Stimulated activated effector memory CD8-positive, alpha-beta T cell treated with anti-CD3 and anti-CD28 coated beads, Interleukin-12 subunit alpha, Interleukin-12 subunit beta, amount 100 ng/mL, for 72 hours (primary cell): ENCODE data around the gene WFIKKN1.

Source experiments
- ATAC-seq: fragments of 150-1000 bp; cut with Tn5 transposase; 2 replicates; pipeline ENCODE4 v1.10.0; 2021
- DNase-seq, 2 donors: peaks; one replicate each; pipeline ENCODE4 v3.0.0; 2021 to 2022; ENCODE audit warnings: low spot score in 2 of 2
- H3K27ac Mint-ChIP-seq: one replicate; pipeline ENCODE4 v1.8.0; 2022; ENCODE audit warnings: mild to moderate bottlenecking, mixed read lengths
- H3K36me3 Mint-ChIP-seq: one replicate; pipeline ENCODE4 v1.8.0; 2022; ENCODE audit warnings: mild to moderate bottlenecking, mixed read lengths
- H3K4me1 Mint-ChIP-seq: one replicate; pipeline ENCODE4 v1.8.0; 2022; ENCODE audit warnings: mixed read lengths
- H3K4me3 Mint-ChIP-seq: one replicate; pipeline ENCODE4 v1.8.0; 2022; ENCODE audit warnings: mild to moderate bottlenecking, mixed read lengths
- H3K9me3 Mint-ChIP-seq: one replicate; pipeline ENCODE4 v1.8.0; 2022; ENCODE audit warnings: mixed read lengths

The WFIKKN1 gene

GRCh38 chr16:635573-636205 is 4.9 kb downstream of the WFIKKN1 start:
- DNase-seq = peak in 1 of 2 donors; percentile 69
- peak overlapping the region; percentile 92 for H3K4me3 Mint-ChIP-seq
- no peaks in the 10 kb centered on the region for H3K9me3 Mint-ChIP-seq
- peak overlapping the region; percentile 100 for H3K27ac Mint-ChIP-seq
- peaks cover 19% of the 10 kb centered on the region for H3K4me1 Mint-ChIP-seq
- ATAC-seq = peak; percentile 0
- H3K36me3 Mint-ChIP-seq = peaks cover 36% of the 10 kb centered on the region

GRCh38 chr16:636206-637080 is 5.7 kb downstream of the WFIKKN1 start, which contains the start of gene METTL26:
METTL26 (minus strand) TSS chr16:636305; CDS start chr16:636290, 15 bp downstream.
- Mint-ChIP-seq H3K4me3 (peak within 1 kb of the TSS; percentile 92), H3K4me1 (peaks cover 19% of the 10 kb centered on the region), H3K36me3 (peaks cover 33% of the 10 kb centered on the region), H3K9me3 (no peaks in the 10 kb centered on the region), H3K27ac (peak within 1 kb of the TSS; percentile 100)
- DNase-seq = peak; percentile 93 to 99
- peak; percentile 92 for ATAC-seq

GRCh38 chr16:637081-638018 is 6.6 kb downstream of the WFIKKN1 start:
- Mint-ChIP-seq H3K4me3 (peak overlapping the region; percentile 92), H3K36me3 (peaks cover 24% of the 10 kb centered on the region), H3K9me3 (no peaks in the 10 kb centered on the region), H3K4me1 (peaks cover 19% of the 10 kb centered on the region), H3K27ac (peak overlapping the region; percentile 100)
- ATAC-seq = peak; percentile 0
- no peak for DNase-seq

- no peak for DNase-seq
- no peaks in the 10 kb centered on the region for H3K9me3 Mint-ChIP-seq
- no peak overlapping the region for H3K4me3 Mint-ChIP-seq
- peaks cover 22% of the 10 kb centered on the region for H3K36me3 Mint-ChIP-seq
- no peak for ATAC-seq
- H3K4me1 Mint-ChIP-seq = peaks cover 19% of the 10 kb centered on the region
- peak overlapping the region; percentile 26 for H3K27ac Mint-ChIP-seq
Measured at GRCh38 chr16:638034-638543, 7.3 kb downstream of the WFIKKN1 start.

- no peak for DNase-seq
- ATAC-seq = no peak
- Mint-ChIP-seq H3K9me3 (no peaks in the 10 kb centered on the region), H3K36me3 (peaks cover 25% of the 10 kb centered on the region), H3K4me1 (peaks cover 24% of the 10 kb centered on the region), H3K27ac (no peak overlapping the region), H3K4me3 (no peak overlapping the region)
Measured at GRCh38 chr16:638836-639235, 8.1 kb downstream of the WFIKKN1 start.

GRCh38 chr16:640614-641013 is 9.8 kb downstream of the WFIKKN1 start:
- ATAC-seq (no peak), DNase-seq (no peak)
- H3K9me3 Mint-ChIP-seq = no peaks in the 10 kb centered on the region
- H3K27ac Mint-ChIP-seq = no peak overlapping the region
- H3K4me3 Mint-ChIP-seq = peak overlapping the region; percentile 49
- peaks cover 30% of the 10 kb centered on the region for H3K36me3 Mint-ChIP-seq
- peaks cover 28% of the 10 kb centered on the region for H3K4me1 Mint-ChIP-seq

GRCh38 chr16:641326-642188 is 10.8 kb downstream of the WFIKKN1 start, which contains the start of gene MCRIP2:
MCRIP2 (plus strand) TSS chr16:641828; CDS start chr16:641992, 164 bp downstream.
- peak; percentile 68 for ATAC-seq
- Mint-ChIP-seq H3K27ac (peak within 1 kb of the TSS; percentile 86), H3K36me3 (peaks cover 24% of the 10 kb centered on the region), H3K4me1 (peaks cover 25% of the 10 kb centered on the region), H3K9me3 (no peaks in the 10 kb centered on the region), H3K4me3 (peak within 1 kb of the TSS; percentile 74)
- peak; percentile 72 to 90 for DNase-seq

GRCh38 chr16:642189-643049 is 11.6 kb downstream of the WFIKKN1 start:
- DNase-seq (peak in 1 of 2 donors; percentile 71), ATAC-seq (peak; percentile 52)
- Mint-ChIP-seq H3K9me3 (no peaks in the 10 kb centered on the region), H3K4me1 (peaks cover 22% of the 10 kb centered on the region), H3K27ac (peak overlapping the region; percentile 86), H3K36me3 (peaks cover 17% of the 10 kb centered on the region), H3K4me3 (peak overlapping the region; percentile 74)

GRCh38 chr16:643050-643368 is 12.2 kb downstream of the WFIKKN1 start:
- Mint-ChIP-seq H3K9me3 (no peaks in the 10 kb centered on the region), H3K36me3 (peaks cover 17% of the 10 kb centered on the region), H3K4me1 (peaks cover 24% of the 10 kb centered on the region), H3K27ac (peak overlapping the region; percentile 86), H3K4me3 (peak overlapping the region; percentile 74)
- no peak for DNase-seq
- ATAC-seq = no peak

GRCh38 chr16:644556-644955 is 13.8 kb downstream of the WFIKKN1 start:
- peaks cover 31% of the 10 kb centered on the region for H3K4me1 Mint-ChIP-seq
- peak overlapping the region; percentile 74 for H3K4me3 Mint-ChIP-seq
- H3K27ac Mint-ChIP-seq = peak overlapping the region; percentile 86
- ATAC-seq (no peak), DNase-seq (no peak)
- no peaks in the 10 kb centered on the region for H3K9me3 Mint-ChIP-seq
- peaks cover 17% of the 10 kb centered on the region for H3K36me3 Mint-ChIP-seq

- no peak for ATAC-seq
- Mint-ChIP-seq H3K9me3 (no peaks in the 10 kb centered on the region), H3K36me3 (peaks cover 23% of the 10 kb centered on the region), H3K27ac (no peak overlapping the region), H3K4me3 (no peak overlapping the region), H3K4me1 (peaks cover 37% of the 10 kb centered on the region)
- no peak for DNase-seq
Measured at GRCh38 chr16:645852-646678, 15.3 kb downstream of the WFIKKN1 start.

GRCh38 chr16:646679-647172 is 15.9 kb downstream of the WFIKKN1 start:
- peaks cover 37% of the 10 kb centered on the region for H3K4me1 Mint-ChIP-seq
- peaks cover 26% of the 10 kb centered on the region for H3K36me3 Mint-ChIP-seq
- no peak overlapping the region for H3K27ac Mint-ChIP-seq
- no peak for DNase-seq
- H3K9me3 Mint-ChIP-seq = no peaks in the 10 kb centered on the region
- ATAC-seq = no peak
- peak overlapping the region; percentile 29 for H3K4me3 Mint-ChIP-seq
